ENCODE results near the gene EPX. TPM values are rescaled to one million over a fixed set of nuclear protein-coding genes. Genes with fewer than 3 reads are reported as not detected.

EPX gene
- total RNA-seq, 6 experiments from 2014 or later, result 0.07 TPM; not detected in 5

GRCh38 chr17:58227733-58228132 lies 35.2 kb downstream of the EPX start:
- TF ChIP-seq, protein P1, sequence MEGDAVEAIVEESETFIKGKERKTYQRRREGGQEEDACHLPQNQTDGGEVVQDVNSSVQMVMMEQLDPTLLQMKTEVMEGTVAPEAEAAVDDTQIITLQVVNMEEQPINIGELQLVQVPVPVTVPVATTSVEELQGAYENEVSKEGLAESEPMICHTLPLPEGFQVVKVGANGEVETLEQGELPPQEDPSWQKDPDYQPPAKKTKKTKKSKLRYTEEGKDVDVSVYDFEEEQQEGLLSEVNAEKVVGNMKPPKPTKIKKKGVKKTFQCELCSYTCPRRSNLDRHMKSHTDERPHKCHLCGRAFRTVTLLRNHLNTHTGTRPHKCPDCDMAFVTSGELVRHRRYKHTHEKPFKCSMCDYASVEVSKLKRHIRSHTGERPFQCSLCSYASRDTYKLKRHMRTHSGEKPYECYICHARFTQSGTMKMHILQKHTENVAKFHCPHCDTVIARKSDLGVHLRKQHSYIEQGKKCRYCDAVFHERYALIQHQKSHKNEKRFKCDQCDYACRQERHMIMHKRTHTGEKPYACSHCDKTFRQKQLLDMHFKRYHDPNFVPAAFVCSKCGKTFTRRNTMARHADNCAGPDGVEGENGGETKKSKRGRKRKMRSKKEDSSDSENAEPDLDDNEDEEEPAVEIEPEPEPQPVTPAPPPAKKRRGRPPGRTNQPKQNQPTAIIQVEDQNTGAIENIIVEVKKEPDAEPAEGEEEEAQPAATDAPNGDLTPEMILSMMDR (IDR thresholded peaks at IDR 0.05), result no peak
- TF ChIP-seq POLR2A (IDR thresholded peaks at IDR 0.05), result no peak
- Histone ChIP-seq H3K4me3 (no peak overlapping the region), H3K27ac (no peak overlapping the region), H3K36me3 (no peaks in the 10 kb centered on the region), H3K9me3 (no peaks in the 10 kb centered on the region), H3K27me3 (no peaks in the 10 kb centered on the region), H3K4me1 (no peaks in the 10 kb centered on the region)
- ATAC-seq (peak in 3 of 4 donors; percentile 20 to 65 (median 33)), DNase-seq (peak in 1 of 3 donors; percentile 70)
- WGBS (ENCODE audit: insufficient coverage, low coverage, low lambda C conversion rate, missing lambda C conversion rate), result 17% methylated on average over 3 of the region's 3 CpGs
- intact Hi-C loops (cut with DNase I), result no loop called here

DNA sequence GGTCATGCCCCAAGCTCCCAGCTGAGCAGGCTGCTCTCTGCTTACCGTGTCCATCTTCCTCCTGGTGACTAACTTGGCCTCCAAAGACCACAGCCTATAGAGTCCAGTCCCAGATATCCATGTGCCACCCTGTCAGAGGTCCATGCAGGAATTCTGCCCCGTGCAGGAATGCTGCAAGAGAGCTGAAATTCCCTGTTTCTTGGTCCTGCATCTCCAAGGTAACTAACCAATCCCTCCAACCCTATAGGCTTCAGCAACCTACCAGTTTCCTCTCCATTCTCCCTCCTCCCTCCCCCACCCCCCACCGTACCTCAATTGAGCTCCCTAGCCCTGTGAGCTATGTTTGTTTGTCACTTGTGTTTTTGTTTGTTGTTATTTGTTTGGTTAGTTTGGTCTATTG lies 36.2 kb downstream of the EPX start:
- Histone ChIP-seq H3K27me3 (no peaks in the 10 kb centered on the region), H3K27ac (no peak overlapping the region), H3K9me3 (no peaks in the 10 kb centered on the region), H3K36me3 (no peaks in the 10 kb centered on the region), H3K4me1 (no peaks in the 10 kb centered on the region), H3K4me3 (no peak overlapping the region)
- intact Hi-C loops (cut with DNase I), result no loop called here
- ATAC-seq (no peak), DNase-seq (no peak)
- no peak for TF ChIP-seq POLR2A (IDR thresholded peaks at IDR 0.05)
- TF ChIP-seq, protein P1 (IDR thresholded peaks at IDR 0.05), result no peak
- WGBS (ENCODE audit: insufficient coverage, low coverage, low lambda C conversion rate, missing lambda C conversion rate), result 44% methylated on average over 3 of the region's 3 CpGs

DNA sequence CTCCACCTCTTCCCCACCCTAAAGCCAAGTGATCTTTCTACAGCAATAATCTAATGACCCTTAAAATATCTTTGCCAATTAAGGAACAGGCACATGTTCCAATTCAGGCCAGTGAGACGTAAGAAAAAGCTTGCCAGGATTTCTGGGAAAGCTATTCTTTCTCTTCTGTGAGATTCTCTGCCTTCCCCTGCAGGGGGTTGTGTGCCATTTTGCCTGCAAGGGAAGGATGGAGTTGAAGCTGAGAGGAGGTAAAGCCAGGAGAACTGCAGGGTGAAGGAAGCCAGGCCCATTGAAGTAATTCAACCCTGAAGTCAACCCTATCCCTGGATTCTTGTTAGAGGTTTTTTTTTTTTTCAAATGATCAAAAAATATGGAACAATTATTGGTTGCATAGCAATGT lies 36.9 kb downstream of the EPX start:
- H3K4me1 ChIP-seq, result no peaks in the 10 kb centered on the region
- TF ChIP-seq POLR2A (IDR thresholded peaks at IDR 0.05), result no peak
- TF ChIP-seq, protein P1 (IDR thresholded peaks at IDR 0.05), result no peak
- H3K36me3 ChIP-seq, result no peaks in the 10 kb centered on the region
- H3K27ac ChIP-seq, result no peak overlapping the region
- DNase-seq, result no peak
- H3K27me3 ChIP-seq, result no peaks in the 10 kb centered on the region
- H3K4me3 ChIP-seq, result no peak overlapping the region
- intact Hi-C loops (cut with DNase I), result no loop called here
- no peak for ATAC-seq
- no peaks in the 10 kb centered on the region for H3K9me3 ChIP-seq
- 60% methylated on average over 1 of the region's 1 CpG for WGBS (ENCODE audit: insufficient coverage, low coverage, low lambda C conversion rate, missing lambda C conversion rate)

DNA sequence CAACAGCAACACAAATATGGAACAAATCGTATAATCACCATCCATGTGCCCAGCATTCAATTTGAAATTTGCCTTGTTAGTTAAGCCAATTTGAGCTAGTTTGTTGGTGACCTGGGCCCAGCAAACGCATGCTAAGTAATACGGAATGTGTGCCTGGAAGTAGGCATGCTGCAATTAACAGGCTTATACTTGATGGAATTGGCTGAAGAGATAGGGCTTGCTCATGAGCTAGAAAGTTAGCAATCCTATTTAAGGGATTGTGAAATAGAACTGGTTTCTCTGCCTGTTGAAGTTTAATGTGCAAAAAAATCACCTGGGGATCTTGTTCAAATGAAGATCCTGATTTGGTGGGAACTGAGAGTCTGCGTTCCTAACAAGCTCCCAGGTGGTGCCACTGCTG lies 37.4 kb downstream of the EPX start:
- H3K27ac ChIP-seq, result no peak overlapping the region
- H3K36me3 ChIP-seq, result no peaks in the 10 kb centered on the region
- no peak overlapping the region for H3K4me3 ChIP-seq
- intact Hi-C loops (cut with DNase I), result no loop called here
- H3K27me3 ChIP-seq, result no peaks in the 10 kb centered on the region
- WGBS (ENCODE audit: insufficient coverage, low coverage, low lambda C conversion rate, missing lambda C conversion rate), result 90% methylated on average over 4 of the region's 4 CpGs
- ATAC-seq, result no peak
- H3K9me3 ChIP-seq, result no peaks in the 10 kb centered on the region
- DNase-seq, result no peak
- no peaks in the 10 kb centered on the region for H3K4me1 ChIP-seq
- no peak for TF ChIP-seq POLR2A (IDR thresholded peaks at IDR 0.05)
- TF ChIP-seq, protein P1 (IDR thresholded peaks at IDR 0.05), result no peak

DNA sequence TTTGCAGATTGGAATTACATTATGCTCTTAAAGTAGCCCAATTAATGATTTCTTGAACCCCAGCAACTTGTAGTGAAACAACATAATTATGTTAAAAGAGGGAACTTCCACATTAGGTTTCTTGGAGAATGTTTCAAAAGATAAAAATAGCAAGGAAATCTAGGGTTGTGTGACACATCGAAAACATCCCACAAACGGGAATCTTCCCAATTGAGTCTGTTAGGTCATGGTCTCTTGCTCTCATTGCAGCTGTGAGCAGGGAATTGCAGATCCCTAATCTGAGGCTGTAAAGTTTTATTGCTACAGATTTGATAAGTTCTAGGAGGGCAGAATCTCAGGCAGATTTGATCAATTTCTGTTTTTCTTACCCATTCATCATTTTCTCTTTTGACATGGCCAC lies 39.1 kb downstream of the EPX start:
- Histone ChIP-seq H3K36me3 (no peaks in the 10 kb centered on the region), H3K27ac (no peak overlapping the region), H3K27me3 (no peaks in the 10 kb centered on the region), H3K4me1 (no peaks in the 10 kb centered on the region), H3K9me3 (no peaks in the 10 kb centered on the region), H3K4me3 (no peak overlapping the region)
- intact Hi-C loops (cut with DNase I), result no loop called here
- DNase-seq (no peak), ATAC-seq (no peak)
- TF ChIP-seq, protein P1 (IDR thresholded peaks at IDR 0.05), result no peak
- TF ChIP-seq POLR2A (IDR thresholded peaks at IDR 0.05), result no peak
- 36% methylated on average over 2 of the region's 2 CpGs for WGBS (ENCODE audit: insufficient coverage, low coverage, low lambda C conversion rate, missing lambda C conversion rate)

Data from right lobe of liver (tissue), 6 donors.